Measurements from ENCODE around the gene TNS3. TPM values are rescaled to one million over a fixed set of nuclear protein-coding genes. Genes with fewer than 3 reads are reported as not detected.

The TNS3 gene
- total RNA-seq, 1 donor from 2014 or later, result 92.9 TPM

DNA sequence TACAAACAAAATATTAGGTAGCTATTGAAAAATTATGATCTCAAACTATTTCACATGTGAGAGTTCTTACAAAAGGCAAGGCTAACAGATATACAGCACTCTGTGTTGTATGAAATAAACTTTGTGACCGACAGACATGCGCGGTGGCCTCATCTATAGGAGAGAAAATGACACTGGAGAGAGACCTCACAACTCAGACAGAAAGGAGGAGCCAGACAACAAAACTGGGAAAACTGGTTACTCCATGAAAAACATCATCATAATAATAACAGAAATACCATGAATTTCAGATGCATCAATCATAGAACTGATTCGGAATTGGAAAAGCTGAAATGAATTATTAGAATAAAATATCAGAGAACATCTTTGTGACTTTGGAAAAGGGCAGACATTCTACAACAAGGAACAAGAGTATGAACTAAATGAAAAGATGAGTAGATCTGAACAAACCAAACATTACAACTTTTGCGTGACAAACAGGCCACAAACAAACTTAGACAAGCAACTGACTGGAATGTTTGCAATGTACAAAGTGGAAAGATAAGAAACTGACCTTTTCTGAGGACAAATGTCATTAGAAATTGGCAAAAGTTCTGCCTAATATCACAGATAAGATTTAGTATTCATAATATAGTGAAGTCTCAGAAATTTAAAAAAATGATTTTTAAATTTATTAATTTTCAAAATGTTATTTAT, 69.3 kb downstream of the TNS3 start:
- Mint-ChIP-seq H3K27ac (ENCODE audit: unreplicated experiment) (peak overlapping the region; percentile 60), H3K4me3 (ENCODE audit: unreplicated experiment) (peak overlapping the region; percentile 12), H3K9me3 (ENCODE audit: unreplicated experiment) (no peaks in the 10 kb centered on the region), H3K27me3 (ENCODE audit: low read depth, unreplicated experiment) (no peaks in the 10 kb centered on the region), H3K36me3 (ENCODE audit: low read depth, unreplicated experiment) (peaks cover 24% of the 10 kb centered on the region), H3K4me1 (ENCODE audit: low read depth, unreplicated experiment) (peaks cover 37% of the 10 kb centered on the region)
- FAIRE-seq (no peak), DNase-seq (ENCODE audit: low read depth) (no peak)
- Histone ChIP-seq H3K27ac (ENCODE audit: low read depth, low read length) (no peak overlapping the region), H3K4me1 (ENCODE audit: insufficient read depth, low read length) (peaks cover 25% of the 10 kb centered on the region), H3K9me3 (ENCODE audit: insufficient read depth, low read depth, low read length) (no peaks in the 10 kb centered on the region), H2AFZ (ENCODE audit: low read depth, low read length) (no peak overlapping the region), H4K20me1 (ENCODE audit: insufficient read depth, low read length) (peaks cover 31% of the 10 kb centered on the region), H3K27me3 (ENCODE audit: insufficient read depth, low read length) (no peaks in the 10 kb centered on the region), H3K4me2 (ENCODE audit: low read length) (no peak overlapping the region), H3K4me3 (ENCODE audit: insufficient read depth, low read depth, low read length) (no peak overlapping the region), H3K79me2 (ENCODE audit: insufficient read depth, low read length) (peaks cover 77% of the 10 kb centered on the region), H3K9ac (ENCODE audit: low read length) (no peak overlapping the region), H3K36me3 (ENCODE audit: insufficient read depth, low read length) (no peaks in the 10 kb centered on the region)
- TF ChIP-seq CTCF (IDR thresholded peaks at IDR 0.05; ENCODE audit: insufficient read depth, low read depth, low read length) (no peak), EZH2 (IDR thresholded peaks at IDR 0.05; ENCODE audit: insufficient read depth, low read length) (no peak)

DNA sequence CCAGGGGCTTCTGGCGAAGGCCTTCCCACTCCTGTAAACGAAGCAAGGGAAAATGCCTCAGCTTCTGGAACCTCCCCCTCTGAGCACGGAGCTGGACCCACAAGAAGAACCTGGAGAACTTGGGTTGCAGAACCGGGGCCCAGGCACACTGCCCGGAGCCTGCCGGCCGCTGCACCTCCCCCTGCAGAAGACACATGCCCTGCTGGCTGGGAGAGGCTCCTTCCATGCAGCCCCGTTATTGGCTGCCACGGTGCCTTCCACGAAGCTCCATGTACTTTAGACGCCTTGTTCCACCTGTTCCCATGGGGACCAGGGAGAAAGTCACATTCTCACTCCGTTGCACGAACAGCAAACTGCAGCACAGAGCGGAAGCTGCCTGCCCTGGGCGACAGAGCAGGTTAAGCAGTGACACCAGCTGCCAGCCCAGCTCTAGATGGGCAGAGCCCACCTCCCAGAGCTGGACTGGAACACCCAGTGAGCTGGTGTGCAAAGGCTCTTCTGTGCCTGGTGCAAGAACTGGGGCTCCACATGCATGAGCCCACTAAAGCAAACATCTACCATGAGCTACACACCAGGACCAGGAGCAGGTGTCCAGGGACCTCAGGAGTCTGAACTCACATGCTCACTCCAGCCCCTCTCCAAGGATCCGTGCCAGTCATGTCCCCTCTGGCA, 70.1 kb downstream of the TNS3 start:
- H3K27me3 ChIP-seq (ENCODE audit: insufficient read depth, low read length), result no peaks in the 10 kb centered on the region
- no peaks in the 10 kb centered on the region for H3K9me3 ChIP-seq (ENCODE audit: insufficient read depth, low read depth, low read length)
- Mint-ChIP-seq H3K4me3 (ENCODE audit: unreplicated experiment) (peak overlapping the region; percentile 40), H3K27ac (ENCODE audit: unreplicated experiment) (no peak overlapping the region), H3K9me3 (ENCODE audit: unreplicated experiment) (no peaks in the 10 kb centered on the region), H3K4me1 (ENCODE audit: low read depth, unreplicated experiment) (peaks cover 45% of the 10 kb centered on the region), H3K27me3 (ENCODE audit: low read depth, unreplicated experiment) (no peaks in the 10 kb centered on the region), H3K36me3 (ENCODE audit: low read depth, unreplicated experiment) (peaks cover 16% of the 10 kb centered on the region)
- TF ChIP-seq CTCF (IDR thresholded peaks at IDR 0.05; ENCODE audit: insufficient read depth, low read depth, low read length), result no peak
- no peak for TF ChIP-seq EZH2 (IDR thresholded peaks at IDR 0.05; ENCODE audit: insufficient read depth, low read length)
- no peak overlapping the region for H3K27ac ChIP-seq (ENCODE audit: low read depth, low read length)
- no peak for DNase-seq (ENCODE audit: low read depth)
- H3K36me3 ChIP-seq (ENCODE audit: insufficient read depth, low read length), result no peaks in the 10 kb centered on the region
- no peak overlapping the region for H2AFZ ChIP-seq (ENCODE audit: low read depth, low read length)
- H4K20me1 ChIP-seq (ENCODE audit: insufficient read depth, low read length), result peaks cover 26% of the 10 kb centered on the region
- H3K4me2 ChIP-seq (ENCODE audit: low read length), result no peak overlapping the region
- no peak overlapping the region for H3K9ac ChIP-seq (ENCODE audit: low read length)
- peaks cover 74% of the 10 kb centered on the region for H3K79me2 ChIP-seq (ENCODE audit: insufficient read depth, low read length)
- H3K4me3 ChIP-seq (ENCODE audit: insufficient read depth, low read depth, low read length), result no peak overlapping the region
- no peak for FAIRE-seq
- peaks cover 30% of the 10 kb centered on the region for H3K4me1 ChIP-seq (ENCODE audit: insufficient read depth, low read length)

- H3K4me1 ChIP-seq (ENCODE audit: insufficient read depth, low read length), result peaks cover 38% of the 10 kb centered on the region
- no peaks in the 10 kb centered on the region for H3K36me3 ChIP-seq (ENCODE audit: insufficient read depth, low read length)
- Mint-ChIP-seq H3K4me1 (ENCODE audit: low read depth, unreplicated experiment) (peaks cover 56% of the 10 kb centered on the region), H3K27ac (ENCODE audit: unreplicated experiment) (no peak overlapping the region), H3K9me3 (ENCODE audit: unreplicated experiment) (no peaks in the 10 kb centered on the region), H3K4me3 (ENCODE audit: unreplicated experiment) (no peak overlapping the region), H3K36me3 (ENCODE audit: low read depth, unreplicated experiment) (peaks cover 19% of the 10 kb centered on the region), H3K27me3 (ENCODE audit: low read depth, unreplicated experiment) (no peaks in the 10 kb centered on the region)
- peaks cover 66% of the 10 kb centered on the region for H3K79me2 ChIP-seq (ENCODE audit: insufficient read depth, low read length)
- no peak overlapping the region for H3K4me3 ChIP-seq (ENCODE audit: insufficient read depth, low read depth, low read length)
- DNase-seq (ENCODE audit: low read depth), result no peak
- TF ChIP-seq EZH2 (IDR thresholded peaks at IDR 0.05; ENCODE audit: insufficient read depth, low read length) (no peak), CTCF (IDR thresholded peaks at IDR 0.05; ENCODE audit: insufficient read depth, low read depth, low read length) (no peak)
- H3K27ac ChIP-seq (ENCODE audit: low read depth, low read length), result no peak overlapping the region
- no peaks in the 10 kb centered on the region for H3K9me3 ChIP-seq (ENCODE audit: insufficient read depth, low read depth, low read length)
- no peak overlapping the region for H3K4me2 ChIP-seq (ENCODE audit: low read length)
- peaks cover 22% of the 10 kb centered on the region for H4K20me1 ChIP-seq (ENCODE audit: insufficient read depth, low read length)
- no peak for FAIRE-seq
- no peak overlapping the region for H3K9ac ChIP-seq (ENCODE audit: low read length)
- no peaks in the 10 kb centered on the region for H3K27me3 ChIP-seq (ENCODE audit: insufficient read depth, low read length)
- H2AFZ ChIP-seq (ENCODE audit: low read depth, low read length), result no peak overlapping the region
These were observed 71.1 kb downstream of the TNS3 start for GRCh38 chr7:47510786-47511185.
